GM18502 (cell line): ENCODE measurements around the gene RFX4.

ENCODE experiments used
- ATAC-seq: cut with Tn5 transposase; IDR thresholded peaks from one replicate; pipeline ENCODE4 v1.9.1; 2021; ENCODE audit warnings: mild to moderate bottlenecking; ENCODE audit not compliant: unreplicated experiment, poor library complexity

RFX4 gene

DNA sequence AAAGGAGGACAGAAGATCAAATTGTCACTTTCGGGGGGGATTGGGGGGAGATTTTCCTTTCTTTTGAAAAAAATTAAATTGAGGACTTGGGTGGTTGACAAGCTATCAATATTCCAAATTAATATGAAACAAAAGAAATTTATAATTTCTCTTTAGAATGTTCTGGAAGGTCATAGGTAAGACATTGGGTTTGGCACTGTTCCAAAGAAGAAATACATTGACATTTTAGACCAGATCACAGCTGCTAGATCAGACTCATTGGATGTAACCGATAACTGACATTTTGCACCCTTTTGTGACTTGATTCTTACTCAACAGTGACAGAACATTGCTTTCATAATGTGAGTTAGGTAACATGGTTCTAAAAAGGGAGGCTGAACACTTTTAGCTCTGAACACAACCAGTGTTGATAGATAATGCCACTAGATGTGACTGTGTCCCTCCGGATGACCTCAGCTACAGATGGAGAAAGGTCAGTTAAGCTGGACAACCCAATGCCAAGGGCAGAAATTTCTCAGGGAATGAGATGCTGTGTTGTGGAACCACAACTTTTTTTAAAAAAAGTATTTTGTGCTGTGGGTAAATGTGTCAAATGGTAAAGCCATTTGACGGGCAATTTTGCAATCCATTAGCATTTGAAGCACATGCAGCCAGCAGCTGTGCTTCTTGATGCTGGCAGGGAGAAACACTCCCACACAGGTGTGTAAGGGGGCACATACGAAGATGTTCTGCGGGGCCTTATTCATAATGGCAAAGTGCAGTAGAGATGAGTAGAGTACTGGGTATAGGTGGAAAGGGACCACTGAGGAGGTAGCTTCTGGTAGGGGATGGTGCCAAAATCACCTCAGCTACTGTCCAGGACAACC is 62.9 kb downstream of the RFX4 start:
- no peak for ATAC-seq

DNA sequence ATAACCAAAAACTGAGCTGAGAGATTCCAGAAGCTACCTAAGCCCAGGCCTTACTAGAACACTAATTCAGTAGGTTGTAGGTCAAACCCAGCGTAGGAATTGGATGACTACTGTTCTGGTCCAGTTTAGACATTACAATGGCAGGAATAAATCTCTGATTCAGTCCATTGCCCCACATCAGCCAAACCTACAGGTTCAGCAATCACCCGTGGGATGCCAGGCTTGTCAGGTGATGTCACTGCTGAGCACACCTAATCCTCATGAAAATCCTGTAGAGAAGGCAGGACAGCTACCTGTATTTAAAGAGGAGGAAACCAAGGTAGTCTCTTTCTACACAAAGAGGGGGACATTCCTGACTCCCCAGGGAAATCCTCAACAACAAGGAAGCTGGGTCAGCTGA is 63.7 kb downstream of the RFX4 start:
- no peak for ATAC-seq

DNA sequence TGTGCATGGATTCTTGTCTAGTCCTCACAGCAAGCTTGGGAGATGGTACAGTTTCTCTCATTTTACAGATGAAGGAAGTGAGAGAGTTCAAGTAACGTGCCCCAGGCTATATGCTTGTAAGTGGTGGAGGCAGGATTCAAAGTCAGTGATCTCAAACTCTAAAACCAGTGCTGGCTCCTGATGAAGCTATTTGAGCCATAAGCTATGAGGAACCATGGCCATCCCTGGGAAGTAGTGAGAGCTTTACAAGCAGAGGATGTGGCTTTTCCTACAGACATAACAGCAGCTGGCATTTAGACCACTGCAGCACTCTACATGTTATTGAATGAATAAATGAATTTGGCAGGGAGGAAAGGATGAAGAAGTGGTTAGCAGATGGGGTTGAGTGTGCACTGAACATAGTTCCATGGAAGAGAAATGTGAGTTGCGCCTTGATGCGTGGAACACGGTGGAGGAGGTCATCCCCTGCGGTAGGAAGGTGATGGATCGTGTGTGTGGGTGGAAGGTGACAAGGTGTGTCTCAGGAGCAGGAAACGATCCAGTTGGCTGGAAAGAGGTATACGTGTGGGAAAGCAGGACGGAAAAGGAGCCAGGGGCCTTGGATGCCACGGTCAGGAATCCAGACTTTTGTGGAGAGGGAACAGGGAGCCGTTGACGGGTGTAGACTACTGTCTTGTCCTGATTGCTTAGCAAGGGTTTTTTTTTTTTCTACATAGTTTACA is 65.2 kb downstream of the RFX4 start:
- no peak for ATAC-seq

DNA sequence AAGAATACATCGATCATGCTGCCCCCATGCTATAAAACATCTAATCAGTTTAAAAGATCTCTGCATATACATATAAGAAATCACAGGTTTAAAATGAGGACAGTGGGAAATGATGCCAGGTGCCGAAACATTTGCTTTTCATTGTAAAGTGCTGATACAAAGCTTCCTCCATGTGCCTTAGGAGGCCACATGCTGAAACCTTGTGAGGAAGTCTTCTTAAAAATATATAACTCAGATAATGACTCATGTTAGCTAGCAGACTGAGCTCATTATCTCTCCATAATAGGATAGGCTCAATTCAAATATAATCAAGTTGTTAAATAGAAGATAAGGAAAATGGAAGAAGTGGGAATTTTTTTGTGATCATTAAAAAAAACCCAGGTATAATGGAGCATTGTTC is 65.9 kb downstream of the RFX4 start:
- ATAC-seq, result no peak

DNA sequence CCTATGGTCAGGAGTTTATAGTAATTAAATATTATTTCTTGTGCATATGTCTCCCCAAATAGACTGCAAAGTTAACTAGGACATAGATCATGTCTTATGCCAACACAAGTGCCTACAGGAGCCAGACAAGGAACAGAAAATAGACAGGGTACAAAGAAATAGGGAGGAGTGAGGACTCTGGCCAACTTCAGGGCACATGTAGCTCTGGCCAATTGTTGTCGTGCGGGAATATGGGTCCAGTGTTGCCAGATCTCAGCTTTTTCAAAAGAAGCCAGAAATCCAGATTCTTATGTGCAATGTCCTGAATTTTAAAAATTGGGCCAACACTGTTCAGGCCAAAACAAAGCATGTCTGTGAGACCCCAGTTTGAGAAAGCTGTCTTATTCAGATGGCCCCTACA is 68.7 kb downstream of the RFX4 start:
- ATAC-seq, result no peak

DNA sequence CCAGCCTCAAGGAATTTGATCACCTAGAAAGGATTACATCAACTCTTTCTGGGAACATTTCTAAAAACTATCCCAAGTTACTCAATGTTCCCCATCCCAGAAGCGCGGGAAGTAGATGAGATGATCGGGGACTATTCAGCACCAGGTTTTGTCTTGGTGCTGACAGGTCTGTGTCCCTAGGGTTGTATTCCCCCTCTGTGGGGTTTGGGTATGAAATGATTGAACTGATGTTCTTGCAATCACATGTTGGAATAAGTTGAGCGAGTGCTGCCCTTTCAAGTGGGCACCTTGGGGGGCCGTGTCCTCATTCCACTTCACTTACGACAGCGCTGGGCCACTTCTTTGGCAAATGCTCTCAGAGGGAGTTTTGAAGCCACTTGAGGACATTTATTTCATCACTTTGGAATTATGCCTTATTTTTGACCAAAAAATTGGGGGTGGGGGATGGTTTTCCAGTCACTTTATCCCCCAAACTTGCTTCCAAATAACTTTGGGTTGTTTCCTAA is 69.8 kb downstream of the RFX4 start:
- ATAC-seq, result no peak

DNA sequence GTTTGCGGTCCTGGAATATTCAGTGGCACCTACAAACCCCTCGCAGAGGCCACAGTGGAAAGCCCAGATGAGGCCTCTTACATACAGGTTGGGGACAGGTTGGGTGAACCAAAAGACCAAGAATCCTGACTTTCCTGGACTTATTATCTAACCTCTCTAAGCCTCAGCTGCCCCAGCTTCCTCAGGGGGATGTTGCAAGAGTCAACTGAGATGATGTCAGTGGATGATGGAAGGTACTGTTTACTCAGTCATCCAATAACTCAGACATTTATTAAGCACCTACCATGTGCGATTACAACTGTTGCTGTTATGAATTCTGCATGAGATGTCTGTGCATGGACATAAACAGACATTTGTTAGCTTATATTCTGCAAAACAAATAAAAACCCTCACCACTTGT is 72.8 kb downstream of the RFX4 start:
- no peak for ATAC-seq

DNA sequence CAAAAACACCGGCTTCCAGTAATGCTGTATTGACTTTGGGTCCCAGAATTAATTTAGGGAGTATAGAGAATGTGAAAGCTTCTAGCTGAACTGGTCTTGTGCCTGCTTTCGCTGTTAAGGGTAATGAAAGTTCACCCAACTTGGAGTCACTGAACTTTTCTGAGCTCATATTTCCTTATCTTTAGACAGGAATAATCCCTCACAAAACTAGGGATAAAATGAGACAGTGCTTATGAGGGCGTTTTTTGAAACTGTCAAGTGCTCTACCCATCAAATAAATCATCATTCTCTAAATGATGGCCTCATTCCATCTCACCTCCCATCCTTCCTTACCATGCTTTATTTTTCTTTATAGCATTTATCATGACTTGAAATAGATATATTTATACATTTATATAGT is 74.7 kb downstream of the RFX4 start:
- no peak for ATAC-seq

DNA sequence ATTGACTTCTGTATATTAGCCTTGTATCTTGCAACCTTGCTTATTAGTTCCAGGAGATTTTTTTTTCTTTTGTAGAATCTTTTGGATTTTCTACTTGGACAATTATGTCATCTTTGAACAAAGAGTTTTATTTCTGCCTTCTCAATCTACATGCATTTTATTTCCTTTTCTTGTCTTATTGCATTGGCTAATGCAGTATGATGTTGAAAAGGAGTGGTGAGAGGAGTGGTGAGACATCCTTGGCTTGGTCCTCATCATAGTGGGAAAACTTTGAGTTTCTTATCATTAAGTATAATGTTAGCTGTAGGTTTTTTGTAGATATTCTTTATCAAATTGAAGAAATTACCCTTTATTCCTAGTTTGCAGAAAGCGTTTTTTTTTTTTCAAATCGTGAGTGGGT is 80.6 kb downstream of the RFX4 start:
- no peak for ATAC-seq

DNA sequence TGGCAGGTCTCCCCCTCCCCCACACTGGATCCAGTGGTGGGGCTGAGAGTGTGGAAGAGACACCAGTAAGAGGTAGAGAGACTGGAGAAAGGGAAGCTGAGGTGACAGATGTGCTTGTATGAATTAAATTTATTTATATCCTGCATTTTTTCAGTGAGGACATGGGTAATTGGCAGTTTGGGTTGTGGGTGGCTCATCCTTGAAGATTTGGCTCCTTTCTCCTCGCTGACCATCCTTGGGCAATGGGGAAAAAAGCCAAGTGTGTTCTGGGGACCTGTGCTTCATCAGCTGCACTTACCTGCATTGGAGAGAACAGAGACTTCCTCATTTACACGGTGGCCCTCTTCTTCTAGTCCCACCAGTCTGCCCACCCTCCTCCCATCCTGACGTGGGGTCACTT is 86.4 kb downstream of the RFX4 start:
- no peak for ATAC-seq

DNA sequence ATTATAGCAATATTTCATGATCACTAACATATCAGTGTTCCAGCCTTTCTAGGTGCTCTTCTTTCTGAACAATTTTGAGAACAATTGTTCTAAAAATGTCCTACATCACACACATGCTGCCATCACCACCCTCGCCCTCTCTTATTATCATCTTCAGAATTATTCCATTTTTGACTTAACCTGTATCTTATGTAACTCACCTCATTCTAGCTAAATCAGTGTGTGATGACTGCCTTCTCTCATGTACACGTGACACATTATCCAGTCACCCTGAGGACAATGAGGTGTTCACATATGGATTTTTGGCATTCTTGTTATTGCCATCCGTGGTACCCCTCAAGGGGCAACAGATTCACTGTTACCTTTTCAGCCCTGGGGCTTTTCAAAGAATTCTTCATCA is 87.3 kb downstream of the RFX4 start:
- ATAC-seq, result no peak

DNA sequence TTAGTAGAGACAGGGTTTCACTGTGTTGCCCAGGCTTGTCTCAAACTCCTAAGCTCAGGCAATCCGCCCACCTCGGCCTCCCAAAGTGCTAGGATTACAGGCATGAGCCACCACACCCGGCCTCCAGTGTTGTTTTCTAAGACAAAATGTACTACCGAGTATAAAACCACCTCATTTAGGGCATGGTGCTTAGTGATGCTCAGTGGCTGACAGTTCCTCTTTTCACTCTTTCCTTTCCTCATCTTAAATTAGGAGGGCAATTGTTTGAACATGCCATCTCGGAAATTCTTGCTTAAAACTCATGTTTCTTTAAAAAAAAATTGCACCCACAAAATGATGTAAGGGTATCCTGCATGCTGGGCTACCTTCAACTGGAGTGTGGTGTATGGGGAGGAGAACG is 89.0 kb downstream of the RFX4 start:
- ATAC-seq, result no peak

DNA sequence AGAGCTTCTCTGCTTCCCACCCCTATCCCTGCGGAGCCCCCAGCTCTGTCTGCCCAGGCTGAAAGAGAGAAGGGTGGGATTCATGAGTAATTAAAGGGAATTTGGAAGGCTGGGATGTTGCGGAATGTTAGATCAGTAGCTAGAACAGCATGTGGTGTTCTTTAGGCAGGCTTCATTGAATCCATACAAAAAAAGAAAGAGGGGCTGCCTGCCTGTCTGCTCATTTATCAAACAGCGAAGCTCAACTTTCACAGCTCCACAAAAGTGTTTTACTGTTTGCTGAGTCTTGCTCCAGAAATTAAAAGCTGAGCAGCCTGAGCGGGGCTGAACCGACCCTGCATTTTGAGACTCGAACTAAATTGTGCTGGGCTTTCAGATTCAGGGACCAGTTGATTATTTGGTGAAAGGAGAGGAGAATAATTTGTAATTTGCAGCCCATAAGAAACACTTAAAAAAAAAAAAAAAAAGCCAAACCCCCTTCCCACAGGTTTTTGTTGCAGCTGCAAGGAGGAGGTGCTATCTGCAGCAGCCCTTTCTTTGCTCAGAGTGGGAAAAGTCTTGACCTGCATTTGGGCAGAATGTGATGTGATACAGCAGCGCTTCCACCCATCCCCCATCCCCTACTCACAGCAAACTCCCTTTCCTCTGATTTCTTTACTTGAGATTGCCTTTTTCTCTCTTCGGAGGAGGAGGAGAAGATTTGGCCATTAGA is 89.7 kb downstream of the RFX4 start:
- no peak for ATAC-seq

DNA sequence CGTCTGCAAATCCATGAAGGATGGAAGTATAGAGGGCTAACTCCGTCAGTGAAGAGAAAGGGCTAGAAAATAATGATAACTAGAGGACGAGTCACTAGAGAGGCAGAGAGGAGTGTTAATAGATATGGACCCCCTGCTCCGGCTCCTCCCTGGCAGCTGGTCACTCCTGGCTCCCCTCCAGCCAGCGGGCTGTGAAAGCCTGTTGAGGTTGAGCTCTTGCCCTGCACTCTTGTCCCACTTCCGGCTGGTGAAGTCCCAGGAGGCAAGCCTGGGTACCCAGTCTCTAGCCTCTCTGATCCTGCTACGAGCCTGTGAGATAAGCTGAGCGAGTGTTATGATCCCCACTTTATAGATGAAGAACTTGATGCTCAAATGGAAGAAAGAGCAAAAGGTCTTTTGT is 90.3 kb downstream of the RFX4 start:
- no peak for ATAC-seq

DNA sequence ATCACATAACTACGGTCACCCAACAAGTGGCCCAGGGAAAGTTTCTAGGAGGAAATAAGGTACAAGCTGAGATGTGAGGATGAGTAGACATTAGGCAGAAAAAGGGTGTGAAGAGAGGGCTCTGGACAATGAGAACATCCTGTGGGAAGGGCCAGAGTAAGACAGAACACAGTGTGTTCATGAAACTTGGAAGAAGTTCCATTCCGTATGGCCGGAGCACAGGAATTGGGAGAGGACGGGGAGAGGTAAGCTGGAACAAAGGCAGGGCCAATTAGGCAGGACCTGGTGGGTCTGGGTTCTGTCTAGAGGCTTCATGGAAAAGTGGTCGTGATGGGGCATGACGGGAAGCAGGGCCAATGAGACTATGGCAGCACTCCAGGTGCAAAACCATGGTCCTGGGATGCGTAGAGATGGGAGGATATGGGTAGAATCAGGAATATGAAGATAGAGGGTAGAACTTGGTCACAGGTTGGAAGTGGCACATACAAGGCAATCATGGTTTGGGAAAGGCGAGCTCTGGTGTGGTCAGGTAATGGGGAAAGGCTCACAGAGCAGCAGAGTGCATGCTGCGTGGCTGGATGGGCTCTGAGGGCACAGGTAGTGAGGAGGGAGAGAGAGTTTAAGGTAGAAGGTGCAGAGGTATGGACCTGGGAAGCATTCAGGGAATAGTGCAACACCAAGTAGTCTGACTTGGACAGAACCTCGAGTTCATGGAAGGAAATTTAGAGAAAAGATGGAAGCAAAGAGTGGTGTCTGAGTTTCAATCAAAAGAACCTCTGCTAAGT is 93.0 kb downstream of the RFX4 start:
- ATAC-seq, result no peak

DNA sequence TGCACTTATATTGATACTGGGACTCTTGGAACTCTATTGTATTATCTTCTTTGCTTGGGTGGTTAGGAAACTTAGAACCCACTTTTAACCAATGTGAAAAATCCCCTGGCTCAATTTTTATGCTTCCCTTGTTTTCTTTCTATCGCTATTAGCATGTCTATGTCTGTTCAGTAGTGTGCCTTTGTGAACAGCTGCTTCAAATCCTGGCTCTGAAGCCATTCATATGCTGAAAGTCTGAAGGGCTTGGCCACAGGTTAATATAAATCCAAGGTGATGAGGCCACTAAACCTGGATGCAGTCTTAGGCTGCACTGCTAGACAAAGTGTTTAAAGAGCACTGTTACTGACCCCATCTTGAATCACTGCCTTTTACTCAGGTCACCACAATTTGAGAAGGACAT is 96.8 kb downstream of the RFX4 start:
- ATAC-seq, result no peak

DNA sequence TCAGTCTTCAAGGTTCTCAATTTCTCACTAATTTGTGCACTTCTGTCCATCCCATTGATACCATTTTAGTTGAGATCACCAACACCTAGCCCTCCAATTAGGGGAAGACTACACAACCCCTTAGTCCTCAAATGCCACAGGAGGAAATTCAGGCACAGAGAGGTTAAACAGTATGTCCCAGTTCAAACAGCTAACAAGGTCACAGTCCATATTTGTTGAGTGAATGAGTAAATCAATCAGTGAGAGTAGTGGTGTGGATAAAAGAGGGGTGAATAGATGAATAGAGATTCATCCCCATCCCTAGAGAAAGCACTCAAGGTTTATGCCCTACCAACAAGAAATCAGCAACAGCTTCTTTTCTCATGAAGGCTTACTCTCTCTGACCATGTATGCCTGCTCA is 97.5 kb downstream of the RFX4 start:
- ATAC-seq, result no peak

DNA sequence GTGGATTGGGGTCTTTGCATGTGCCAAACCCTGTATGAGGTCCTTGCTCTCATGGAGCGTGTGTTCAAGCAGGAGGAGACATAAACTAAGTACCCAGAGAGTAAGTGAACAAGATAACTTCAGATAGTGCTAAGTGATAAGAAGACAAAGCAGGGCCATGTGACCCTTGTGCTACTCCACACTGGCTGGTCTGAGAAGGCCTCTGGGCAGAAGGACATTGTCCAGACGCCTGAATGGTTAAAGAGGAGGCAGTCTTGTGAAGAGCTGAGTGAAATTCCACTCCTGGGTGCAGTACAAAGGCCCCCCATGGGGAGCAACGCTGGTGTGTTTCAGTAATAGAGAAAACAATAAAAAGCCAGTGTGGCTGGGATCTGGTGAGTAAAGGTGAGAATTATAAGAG is 98.4 kb downstream of the RFX4 start:
- no peak for ATAC-seq

DNA sequence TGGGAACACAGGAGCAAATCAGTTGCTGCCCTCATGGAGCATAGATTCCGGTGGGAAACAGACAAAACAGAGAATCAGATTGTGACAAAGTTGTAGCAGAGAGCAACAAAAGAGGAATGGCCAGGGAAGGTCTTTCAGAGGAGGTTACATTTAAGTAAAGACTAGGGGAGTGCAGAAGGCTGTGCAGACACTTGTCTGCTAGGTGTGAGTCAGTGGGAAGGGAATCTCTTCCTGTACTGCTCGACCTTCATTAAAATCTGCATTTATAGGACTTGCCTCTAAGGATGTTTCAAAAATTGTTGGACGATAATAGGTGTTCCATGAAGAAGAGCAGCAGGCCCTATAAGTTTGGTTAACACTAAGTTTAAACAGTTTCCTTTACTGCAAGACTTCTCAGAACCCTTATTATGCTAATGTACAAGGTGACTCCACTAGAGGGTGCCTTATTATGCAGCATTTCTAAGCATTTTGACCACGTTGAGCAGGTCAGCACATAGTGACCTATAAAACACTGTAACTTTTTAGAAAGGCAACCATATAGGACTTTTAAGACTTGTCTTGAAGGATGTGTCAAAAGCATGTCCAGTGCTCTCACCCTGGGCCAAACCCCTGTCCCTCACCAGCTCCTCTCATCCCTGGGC is 99.9 kb downstream of the RFX4 start:
- ATAC-seq, result no peak

DNA sequence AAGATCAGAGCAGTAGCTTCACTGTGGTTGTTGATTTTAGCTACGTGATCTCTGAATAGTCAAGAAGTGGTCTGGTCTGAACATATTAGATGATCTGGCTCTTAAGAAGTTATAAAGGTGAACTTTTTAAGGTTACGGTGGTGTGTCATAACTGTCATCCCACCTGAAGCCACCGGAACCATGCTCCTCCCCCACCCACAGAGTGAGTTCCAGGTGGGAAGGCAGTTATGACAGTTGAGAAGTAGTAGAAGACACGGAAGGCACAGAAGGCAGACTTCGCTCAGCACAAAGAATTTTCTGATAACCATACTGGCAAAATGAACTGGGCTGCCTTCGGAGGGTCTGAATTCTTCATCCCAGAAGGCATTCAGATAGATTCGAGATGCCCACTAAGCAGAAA is 101.7 kb downstream of the RFX4 start:
- ATAC-seq, result no peak
